ENCODE data around the gene KDM1B.

Gene KDM1B

DNA sequence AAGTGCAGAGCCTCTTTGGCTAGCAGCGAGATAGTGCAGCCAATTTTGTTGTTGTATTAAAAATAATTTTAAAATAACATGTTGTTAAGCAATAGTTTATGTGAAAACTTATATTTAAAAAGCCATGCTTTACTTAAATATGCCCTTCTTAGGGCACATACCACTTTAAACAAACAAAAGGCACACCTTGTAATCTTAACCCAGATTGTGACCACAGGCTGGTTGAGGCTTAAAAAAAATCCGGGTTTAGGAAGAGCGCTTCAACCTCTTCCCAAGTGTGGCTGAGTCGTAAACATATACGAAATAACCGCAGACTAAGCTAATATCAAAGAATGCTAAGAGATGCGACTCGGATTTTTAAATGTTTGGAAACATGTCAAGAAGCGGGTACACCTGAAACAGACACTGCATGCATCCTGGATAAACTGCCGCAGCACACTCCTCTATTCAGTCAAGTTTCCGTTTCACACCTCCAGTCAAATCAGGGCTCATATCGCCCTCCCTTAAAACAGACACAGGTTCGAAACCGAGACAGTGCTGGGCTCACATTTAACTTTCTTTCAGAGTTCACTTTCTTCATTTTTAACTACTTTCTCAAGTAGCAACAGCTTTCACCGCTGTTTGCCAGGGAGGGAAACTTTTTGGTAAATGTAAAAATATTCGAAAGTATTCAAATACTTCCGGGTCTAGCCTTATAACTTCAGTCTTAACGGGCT, 107.6 kb downstream of the KDM1B start:
- no peak for DNase-seq (ENCODE audit: low spot score)

GRCh38 chr6:18263418-18264218, 108.4 kb downstream of the KDM1B start:
- no peak for DNase-seq (ENCODE audit: low spot score)

DNA sequence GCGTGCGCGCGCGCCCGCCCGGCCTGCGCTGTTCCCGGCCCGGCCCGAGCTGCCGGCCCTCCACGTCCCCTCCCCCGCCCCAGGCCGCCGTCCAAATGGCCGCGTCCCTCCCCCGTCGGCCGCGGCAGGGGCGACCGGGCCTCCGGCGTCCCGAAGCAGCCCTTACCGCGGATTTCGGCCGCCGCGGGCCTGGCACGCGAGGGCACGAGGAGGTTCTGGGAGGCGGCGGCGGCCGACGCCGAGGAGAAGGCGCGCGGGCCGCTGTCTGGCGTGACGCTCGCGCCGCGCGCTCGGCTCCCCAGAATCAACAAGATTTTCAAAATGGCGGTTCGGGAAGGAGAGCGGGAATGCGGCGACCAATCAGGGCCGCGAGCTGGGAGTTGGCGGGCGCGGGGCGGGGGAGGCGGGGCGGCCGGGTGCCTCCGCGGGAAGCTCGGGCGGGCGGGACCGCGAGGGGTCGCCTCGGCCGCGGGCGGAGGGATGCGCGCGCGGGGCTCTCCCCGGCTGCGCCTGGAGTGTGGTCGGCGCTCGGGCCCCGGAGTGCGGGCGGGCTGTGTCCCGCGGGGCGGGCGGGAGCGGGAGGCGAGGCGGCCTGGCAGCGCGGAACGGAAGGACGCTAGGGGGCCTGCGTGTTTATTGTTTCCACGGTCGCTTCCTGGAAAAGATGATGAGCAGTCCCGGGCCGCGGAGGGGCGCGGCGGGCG, 109.1 kb downstream of the KDM1B start, which contains the start of gene DEK:
TSS of gene DEK (minus strand) at position 312 of the 704 bp plus-strand sequence. CDS start 543 bp downstream, outside the sequence.
- peak; percentile 86 for DNase-seq (ENCODE audit: low spot score)

GRCh38 chr6:18264923-18265377, 109.7 kb downstream of the KDM1B start:
- DNase-seq (ENCODE audit: low spot score): no peak

DNA sequence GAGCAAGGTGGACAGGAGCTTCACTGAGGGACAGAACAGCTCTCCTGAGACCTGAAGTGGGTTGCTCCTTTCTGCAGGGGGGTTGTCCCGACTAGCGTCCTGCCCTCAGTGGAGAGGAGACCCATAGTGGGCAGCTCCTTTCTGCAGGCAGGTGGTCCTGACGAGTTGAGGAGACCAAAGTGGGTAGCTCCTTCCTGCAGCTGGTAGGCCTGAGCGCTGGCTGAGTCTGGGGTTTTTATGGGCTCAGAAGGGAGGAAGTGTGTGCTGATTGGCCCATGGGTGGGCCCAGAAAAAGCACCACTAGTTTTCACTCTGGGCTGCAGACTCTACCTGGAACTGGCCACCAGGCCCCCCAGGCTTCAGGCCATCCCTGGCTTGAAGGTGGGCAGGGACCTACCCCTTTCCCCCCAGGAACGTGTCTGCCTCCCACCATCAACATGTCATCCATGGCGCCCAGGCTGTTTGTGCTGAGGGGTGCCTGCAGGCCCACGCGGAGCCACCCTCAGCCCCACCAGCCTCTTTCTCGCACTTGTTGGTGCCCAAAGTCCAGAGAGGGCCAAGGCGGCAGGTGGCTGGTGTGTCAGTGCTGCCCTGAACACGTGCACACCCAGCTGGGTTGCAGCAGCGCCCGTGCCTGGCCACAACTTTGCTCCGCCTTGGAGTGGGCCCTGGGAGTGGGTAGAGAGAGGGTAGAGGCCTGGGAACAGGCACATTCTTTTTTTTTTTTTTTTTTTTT, 110.7 kb downstream of the KDM1B start:
- no peak for DNase-seq (ENCODE audit: low spot score)

DNA sequence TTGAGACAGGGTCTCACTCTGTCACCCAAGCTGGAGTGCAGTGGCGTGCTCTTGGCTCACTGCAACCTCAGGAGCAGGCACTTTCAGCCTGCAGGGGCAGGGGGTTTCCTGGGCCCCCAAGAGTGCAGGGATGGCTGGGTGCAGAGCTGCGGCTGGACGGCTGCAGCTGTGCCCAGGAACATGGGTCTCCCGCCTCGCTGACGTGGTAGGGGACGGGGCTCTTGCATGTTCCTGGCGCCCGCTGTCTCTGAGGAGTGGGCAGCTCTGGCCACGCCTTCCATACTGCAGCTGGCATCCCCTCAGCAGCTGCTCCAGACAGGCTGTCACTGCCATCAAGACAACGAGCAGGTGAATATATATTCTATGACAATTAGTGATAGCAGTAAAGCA, 111.3 kb downstream of the KDM1B start:
- no peak for DNase-seq (ENCODE audit: low spot score)

- DNase-seq (ENCODE audit: low spot score): no peak
These were observed 112.8 kb downstream of the KDM1B start for GRCh38 chr6:18268066-18268465.

GRCh38 chr6:18269253-18269652, 114.0 kb downstream of the KDM1B start:
- no peak for DNase-seq (ENCODE audit: low spot score)

- DNase-seq (ENCODE audit: low spot score): no peak
These were observed 114.5 kb downstream of the KDM1B start for GRCh38 chr6:18269717-18270116.

- DNase-seq (ENCODE audit: low spot score): no peak
These were observed 115.0 kb downstream of the KDM1B start for GRCh38 chr6:18270216-18270615.

All from putamen (tissue), 1 donor.